ENCODE measurements around the gene PLEKHG4B.

GRCh38 chr5:105504-106070 lies 13.6 kb downstream of the PLEKHG4B start:
- no peak for TF ChIP-seq POLR2AphosphoS5 (IDR thresholded peaks at IDR 0.05; ENCODE audit: low read depth, low read length)
- no peak for TF ChIP-seq POLR2A (IDR thresholded peaks at IDR 0.05; ENCODE audit: low read depth, low read length)
- TF ChIP-seq TAF1 (IDR thresholded peaks at IDR 0.05; ENCODE audit: low read depth, low read length) = no peak
- TF ChIP-seq POU2F2 (IDR thresholded peaks at IDR 0.05; ENCODE audit: low read depth, low read length) = no peak
- TF ChIP-seq SPI1 (IDR thresholded peaks at IDR 0.05; ENCODE audit: low read depth, low read length) = no peak
